Measurements from ENCODE around the gene DUSP1. TPM values are rescaled to one million over a fixed set of nuclear protein-coding genes. Genes with fewer than 3 reads are reported as not detected.

DUSP1 gene
- total RNA-seq, 1 donor from 2014 or later, result 1,666 TPM

GRCh38 chr5:172745838-172746237, 25.2 kb downstream of the DUSP1 start:
- no peak for DNase-seq (ENCODE audit: low spot score)

- no peak for DNase-seq (ENCODE audit: low spot score)
Measured at GRCh38 chr5:172745406-172745805, 25.6 kb downstream of the DUSP1 start.

DNA sequence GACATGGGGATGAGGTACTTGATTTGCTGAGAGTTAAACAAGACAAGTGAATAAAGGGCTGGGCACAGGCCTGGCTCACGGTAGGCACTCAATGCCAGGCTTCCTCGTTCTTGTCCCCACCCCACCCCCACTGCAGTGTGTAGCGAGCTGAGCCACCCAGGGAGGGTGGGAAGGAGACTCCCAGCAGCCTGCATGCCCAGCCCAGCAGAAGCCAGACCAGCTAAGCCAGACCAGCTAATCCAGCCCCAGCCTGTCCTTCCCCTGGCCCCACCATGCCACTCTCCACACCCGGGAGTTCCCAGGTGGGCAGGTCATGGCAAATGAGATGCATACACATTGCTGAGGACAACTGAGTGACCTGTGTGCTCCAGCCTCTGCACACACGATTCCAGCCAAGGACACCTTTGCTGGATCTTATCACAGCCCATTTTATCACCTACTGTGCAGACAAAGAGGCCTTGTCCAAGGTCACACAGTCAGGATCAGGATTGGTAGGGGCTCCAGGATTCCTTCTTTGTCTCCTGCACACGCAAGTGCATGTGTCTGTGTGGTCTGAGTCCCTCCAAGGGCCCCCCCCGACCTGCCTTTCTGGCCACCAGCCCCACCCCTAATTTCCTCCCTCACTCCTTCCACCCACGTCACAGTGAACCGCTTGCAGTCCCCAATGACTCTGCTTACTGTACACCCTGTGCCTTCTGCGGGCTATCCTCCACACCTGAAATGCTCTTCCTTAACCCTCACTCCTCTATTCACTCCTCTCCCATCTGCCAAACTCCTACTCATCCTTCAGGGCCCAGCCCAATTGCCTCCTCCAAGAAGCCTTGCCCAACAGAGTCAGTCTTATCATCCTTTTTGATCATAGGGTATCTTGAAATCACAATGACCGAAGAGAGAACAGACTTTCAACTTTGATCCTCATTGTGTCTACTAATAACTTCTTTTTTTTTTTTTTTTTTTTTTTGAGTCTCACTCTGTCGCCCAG, 26.6 kb downstream of the DUSP1 start:
- DNase-seq (ENCODE audit: low spot score), result no peak

- DNase-seq (ENCODE audit: low spot score), result no peak
Measured at GRCh38 chr5:172743112-172743959, 27.7 kb downstream of the DUSP1 start.

- no peak for DNase-seq (ENCODE audit: low spot score)
Measured at GRCh38 chr5:172741206-172741582, 29.8 kb downstream of the DUSP1 start.

- DNase-seq (ENCODE audit: low spot score), result no peak
Measured at GRCh38 chr5:172740428-172741205, 30.4 kb downstream of the DUSP1 start.

GRCh38 chr5:172739375-172739774, 31.6 kb downstream of the DUSP1 start:
- DNase-seq (ENCODE audit: low spot score), result no peak

DNA sequence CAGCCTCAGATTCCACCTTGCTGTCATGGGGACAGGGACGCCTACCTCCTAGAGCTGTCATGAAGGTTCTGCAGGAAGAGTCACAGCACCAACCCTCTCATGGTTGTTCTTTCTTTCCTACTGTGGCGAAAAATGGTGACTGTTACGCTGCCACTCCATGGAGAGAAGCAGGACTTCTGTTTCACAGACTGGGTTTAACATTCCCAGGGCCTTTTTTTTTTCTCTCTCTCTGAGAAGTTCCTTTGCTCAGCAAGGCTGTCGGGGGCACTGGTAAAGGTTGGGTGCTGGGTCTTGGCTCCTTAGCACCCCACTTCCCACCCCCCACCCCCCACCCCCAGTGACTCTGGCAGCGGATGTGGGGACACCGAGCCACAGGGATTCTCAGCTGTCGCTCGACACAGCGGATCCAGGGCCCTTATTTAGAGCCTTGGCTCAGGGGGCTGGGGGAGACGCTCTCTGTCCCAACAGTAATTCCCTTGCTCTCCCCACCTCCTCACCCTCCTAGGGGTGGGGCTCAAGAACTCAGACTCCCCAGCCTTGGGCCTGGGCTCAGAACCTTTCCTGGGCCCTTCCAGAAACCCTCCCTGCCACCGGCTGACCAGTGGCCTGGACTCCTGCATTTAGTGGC, 34.4 kb downstream of the DUSP1 start:
- DNase-seq (ENCODE audit: low spot score), result no peak

GRCh38 chr5:172735141-172735831, 35.7 kb downstream of the DUSP1 start:
- DNase-seq (ENCODE audit: low spot score), result no peak

GRCh38 chr5:172733974-172734346, 37.0 kb downstream of the DUSP1 start:
- DNase-seq (ENCODE audit: low spot score), result no peak

- no peak for DNase-seq (ENCODE audit: low spot score)
Measured at GRCh38 chr5:172733131-172733973, 37.6 kb downstream of the DUSP1 start.

DNA sequence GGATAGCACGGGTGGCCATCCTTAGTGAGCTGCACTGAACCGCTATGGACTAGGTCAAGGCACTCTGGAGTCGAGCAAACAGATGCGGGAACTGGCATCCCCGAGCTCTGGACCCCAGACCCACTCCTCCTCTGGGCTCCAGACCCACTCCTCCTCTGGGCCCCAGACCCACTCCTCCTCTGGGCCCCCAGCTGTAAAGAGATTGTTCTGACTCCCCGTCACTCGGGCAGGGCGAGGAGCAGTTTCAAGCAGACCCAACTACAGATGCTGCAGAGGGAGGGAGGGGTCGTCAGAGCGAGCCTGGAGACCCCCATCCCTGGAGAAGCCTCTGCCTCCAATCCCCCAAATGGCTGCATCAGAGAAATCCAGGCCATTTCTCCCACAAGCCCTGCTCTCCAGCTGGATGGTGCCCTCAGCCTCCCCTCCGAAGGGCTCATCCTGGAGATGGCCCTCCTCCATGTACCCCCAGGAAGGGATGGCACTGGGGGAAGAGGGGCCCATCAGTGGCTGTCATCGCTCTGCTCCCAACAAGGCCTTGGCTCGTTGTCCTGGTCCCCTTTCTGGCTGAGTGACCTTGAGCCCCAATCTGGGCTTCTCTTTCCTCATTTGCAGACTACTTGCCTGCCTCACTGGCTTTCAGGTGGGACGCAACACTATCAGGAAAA, 38.7 kb downstream of the DUSP1 start:
- no peak for DNase-seq (ENCODE audit: low spot score)

DNA sequence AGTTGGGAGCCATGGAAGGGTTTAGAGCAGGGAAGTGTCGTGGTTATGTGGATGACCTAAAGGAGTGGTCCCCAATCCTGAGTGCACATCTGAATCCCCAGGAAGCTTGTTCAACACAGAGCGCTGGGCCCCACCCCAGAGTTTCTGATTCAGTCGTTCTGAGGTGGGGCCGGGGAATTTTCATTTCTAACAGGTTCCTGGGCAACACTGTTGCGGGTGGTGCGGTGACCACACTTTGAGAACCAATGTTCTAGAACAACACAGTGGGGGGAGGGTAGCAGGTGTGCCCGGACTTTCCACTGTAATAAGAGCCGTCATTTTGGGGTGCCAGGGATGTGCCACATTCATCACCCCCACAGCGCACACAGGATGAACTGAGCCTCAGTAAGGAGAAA, 39.3 kb downstream of the DUSP1 start:
- no peak for DNase-seq (ENCODE audit: low spot score)

DNA sequence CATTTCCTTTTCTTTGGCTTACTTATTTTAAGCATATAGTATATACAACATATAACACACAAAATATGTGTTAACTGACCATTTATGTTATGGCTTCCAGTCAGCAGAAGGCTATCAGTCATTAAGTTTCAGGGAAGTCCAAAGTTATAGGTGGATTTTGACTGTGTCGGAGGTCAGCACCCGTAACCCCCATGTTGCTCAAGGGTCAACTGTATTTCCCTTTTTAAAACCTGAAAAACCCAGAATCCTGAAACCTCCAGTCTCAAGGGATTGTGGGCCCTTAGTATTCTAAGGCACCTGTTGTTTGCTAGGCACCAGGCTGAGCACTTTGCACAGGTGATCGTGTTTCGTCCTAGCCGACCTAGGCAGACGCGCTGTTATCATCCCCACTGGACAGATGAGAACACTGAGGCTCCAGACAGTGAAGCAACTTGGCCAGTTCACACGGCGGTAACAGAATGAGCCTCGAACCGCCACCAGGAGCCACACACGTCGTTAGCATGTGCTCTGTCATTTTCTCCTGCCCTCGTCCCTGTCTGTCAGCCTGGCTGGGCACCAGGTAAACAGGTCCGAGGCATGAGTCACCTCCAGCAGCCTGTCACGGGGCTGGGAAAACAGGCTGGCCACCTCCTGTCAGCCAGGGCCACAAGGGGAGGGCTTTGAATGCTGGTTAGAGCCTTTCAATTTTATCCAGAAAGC, 39.9 kb downstream of the DUSP1 start:
- DNase-seq (ENCODE audit: low spot score), result no peak

DNA sequence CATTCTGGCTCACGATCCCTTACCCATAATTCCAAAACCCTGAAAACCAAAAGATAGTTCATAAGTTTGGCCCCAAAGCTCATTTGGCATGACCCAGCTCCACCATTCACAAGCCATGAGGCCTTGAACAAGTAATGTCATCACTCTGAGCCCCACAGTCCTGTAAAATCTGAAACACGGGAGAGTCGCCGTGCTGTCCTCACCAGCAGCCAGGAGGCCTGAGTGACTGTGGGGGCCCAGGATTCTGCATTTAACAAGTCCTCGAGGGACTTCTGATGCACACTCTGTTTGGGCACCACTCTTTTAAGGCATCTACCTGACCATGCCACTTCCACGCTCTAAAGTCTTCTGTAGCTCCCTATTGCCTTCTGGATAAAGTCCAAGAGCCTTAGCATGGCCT, 40.8 kb downstream of the DUSP1 start:
- no peak for DNase-seq (ENCODE audit: low spot score)

GRCh38 chr5:172729588-172729987, 41.4 kb downstream of the DUSP1 start:
- DNase-seq (ENCODE audit: low spot score), result no peak

DNA sequence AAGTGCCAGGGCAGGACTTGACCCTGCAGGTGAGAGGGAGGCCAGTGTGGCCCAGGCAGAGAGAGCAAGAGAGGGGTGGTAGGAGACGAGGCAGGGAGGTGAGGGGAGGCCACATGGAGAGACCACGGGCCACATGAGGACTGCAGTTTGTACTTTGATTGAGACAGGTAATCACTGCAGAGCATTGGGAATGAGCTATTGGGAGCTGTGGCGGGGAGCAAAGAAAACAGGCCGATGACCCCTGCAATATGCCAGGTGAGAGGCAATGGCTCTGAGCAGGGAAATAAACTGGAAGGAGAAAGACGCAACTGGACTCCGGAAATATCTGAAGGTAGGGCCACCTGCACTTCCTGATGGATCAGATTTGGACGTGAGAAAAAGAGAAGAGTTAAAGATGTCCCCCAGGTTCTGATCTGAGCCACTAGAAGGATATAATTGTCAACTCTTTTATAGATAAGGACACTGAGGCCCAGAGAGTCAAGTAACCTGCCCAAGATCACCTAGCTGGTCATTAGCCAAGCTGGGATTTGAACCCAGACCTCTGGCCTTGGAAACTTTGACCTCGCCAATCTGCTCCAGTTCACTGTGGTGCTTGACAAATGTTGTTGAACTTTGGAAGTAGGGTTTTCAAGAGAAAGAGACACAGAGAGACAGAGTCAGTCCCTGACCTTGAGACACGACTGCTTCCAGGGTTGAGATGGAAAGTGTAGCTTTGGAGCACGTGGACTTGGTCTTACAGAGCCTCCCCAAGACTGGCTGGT, 42.3 kb downstream of the DUSP1 start:
- DNase-seq (ENCODE audit: low spot score), result no peak
